GM12878 (cell line): ENCODE measurements around the gene RNF7. TPM values are rescaled to one million over a fixed set of nuclear protein-coding genes. Genes with fewer than 3 reads are reported as not detected.

Experiments used
- ATAC-seq: fragments of 200-7000 bp; cut with Tn5 transposase; 3 replicates; pipeline ENCODE4 v1.9.1; 2020; ENCODE audit warnings: mild to moderate bottlenecking, moderate library complexity
- BruUV-seq: library from RNA; stranded (reverse); fragments of 400-500 nt; replicated peaks from 2 replicates; lab custom pipeline; 2021; lab: Mats Ljungman, UMichigan
- CTCF ChIA-PET: fragments of 300-600 bp; sonication (Branson Sonifier 250); formaldehyde crosslinking; extraction: SDS; loops from one replicate; lab custom pipeline; 2021; ENCODE audit warnings: inconsistent platforms; lab: Yijun Ruan, JAX
- POLR2A ChIA-PET: fragments of 350-600 bp; formaldehyde crosslinking; extraction: SDS; loops from one replicate; lab custom pipeline; 2021; ENCODE audit warnings: inconsistent platforms; lab: Charles Lee
- RAD21 ChIA-PET: fragments of 300-600 bp; sonication (Branson Sonifier 250); formaldehyde crosslinking; loops from one replicate; lab custom pipeline; 2023; ENCODE audit warnings: antibody characterized with exemption; ENCODE audit not compliant: unreplicated experiment; lab: Charles Lee
- SMC1A ChIA-PET: fragments of 300-600 bp; sonication (Branson Sonifier 250); formaldehyde crosslinking; loops from one replicate; lab custom pipeline; 2023; ENCODE audit not compliant: unreplicated experiment, uncharacterized antibody; lab: Charles Lee
- DNase-seq: peaks from one replicate; pipeline ENCODE4 v3.0.0-alpha.2; 2011; ENCODE audit warnings: low read depth, low spot score
- FAIRE-seq: peaks from 3 replicates; lab custom pipeline; 2011; peaks lifted over from hg19 to GRCh38; lab: Jason Lieb, UNC
- H2AFZ ChIP-seq: 2 replicates; pipeline ENCODE4 v1.6.0; 2011; ENCODE audit warnings: low read depth, low read length, control low read depth; ENCODE audit not compliant: control insufficient read depth
- H3K27ac ChIP-seq: 2 replicates; pipeline ENCODE4 v1.5.1; 2011; ENCODE audit warnings: control low read depth; ENCODE audit not compliant: control insufficient read depth, insufficient read depth
- H3K27me3 ChIP-seq, 2 experiments: replicated peaks in 1 of 2; 2 replicates each; pipeline versions ENCODE4 v1.6.0 to v1.6.1; 2011; ENCODE audit warnings: low read length in 1 of 2; ENCODE audit not compliant: control insufficient read depth in 2 of 2, insufficient read depth in 2 of 2
- H3K36me3 ChIP-seq, 2 experiments: 2 replicates each; pipeline ENCODE4 v1.5.1; 2011; ENCODE audit warnings: low read length in 1 of 2; ENCODE audit not compliant: control insufficient read depth in 2 of 2, insufficient read depth in 2 of 2
- H3K4me1 ChIP-seq: 2 replicates; pipeline ENCODE4 v1.6.1; 2011; ENCODE audit warnings: mild to moderate bottlenecking, low read length, moderate library complexity, mixed read lengths; ENCODE audit not compliant: control insufficient read depth, insufficient read depth
- H3K4me2 ChIP-seq: 2 replicates; pipeline ENCODE4 v1.6.0; 2011; ENCODE audit warnings: control low read depth; ENCODE audit not compliant: control insufficient read depth, insufficient read depth
- H3K4me3 ChIP-seq: fragments of 200-600 bp; sonication (generic); 2 replicates; pipeline ENCODE4 v1.5.1; 2016
- H3K79me2 ChIP-seq: 2 replicates; pipeline ENCODE4 v1.6.0; 2011; ENCODE audit warnings: low read length; ENCODE audit not compliant: control insufficient read depth, insufficient read depth
- H3K9ac ChIP-seq: 2 replicates; pipeline ENCODE4 v1.8.0; 2011; ENCODE audit warnings: low read length, control low read depth, mixed read lengths; ENCODE audit not compliant: control insufficient read depth, insufficient read depth
- H3K9me3 ChIP-seq: replicated peaks from 3 replicates; pipeline ENCODE4 v1.5.1; 2011; ENCODE audit warnings: mild to moderate bottlenecking, low read length; ENCODE audit not compliant: control insufficient read depth, insufficient read depth
- H4K20me1 ChIP-seq: 2 replicates; pipeline ENCODE4 v1.6.0; 2011; ENCODE audit not compliant: control insufficient read depth, insufficient read depth
- BHLHE40 ChIP-seq, 2 experiments: fragments of 450-650 bp in 1 of 2; IDR thresholded peaks; 2 replicates each; pipeline ENCODE4 v1.6.1; 2011 to 2017; ENCODE audit warnings: low read depth in 2 of 2, borderline replicate concordance in 1 of 2, improper control_type of control experiment in 1 of 2, low read length in 1 of 2, mild to moderate bottlenecking in 1 of 2
- CBFB ChIP-seq: IDR thresholded peaks from 2 replicates; pipeline ENCODE4 v1.6.1; 2016; ENCODE audit warnings: antibody characterized with exemption, low read depth
- CTCF ChIP-seq, 3 experiments: IDR thresholded peaks in 2 of 3; conservative IDR thresholded peaks in 1 of 3; 2 replicates each; pipeline ENCODE4 v1.5.1; 2011; ENCODE audit warnings: low read depth in 3 of 3, low read length in 3 of 3, mild to moderate bottlenecking in 3 of 3, control low read depth in 2 of 3, moderate library complexity in 2 of 3, inconsistent platforms in 1 of 3, mixed read lengths in 1 of 3; ENCODE audit not compliant: control insufficient read depth in 2 of 3, insufficient read depth in 1 of 3; ENCODE audit errors: extremely low read depth in 1 of 3
- ETV6 ChIP-seq, 2 experiments: fragments of 450-650 bp in 1 of 2; IDR thresholded peaks in 1 of 2; conservative IDR thresholded peaks in 1 of 2; 2 replicates each; pipeline ENCODE4 v1.6.1; 2014; ENCODE audit warnings: antibody characterized with exemption in 1 of 2, borderline replicate concordance in 1 of 2, low read depth in 1 of 2, mild to moderate bottlenecking in 1 of 2, moderate library complexity in 1 of 2
- MXI1 ChIP-seq: fragments of 150-350 bp; IDR thresholded peaks from 2 replicates; pipeline ENCODE4 v1.6.1; 2011; ENCODE audit warnings: low read depth, mild to moderate bottlenecking, inconsistent platforms, low read length, improper control_type of control experiment
- NBN ChIP-seq: fragments of 450-650 bp; IDR thresholded peaks from 2 replicates; pipeline ENCODE4 v1.6.1; 2016
- NFXL1 ChIP-seq: fragments of 450-650 bp; IDR thresholded peaks from 2 replicates; pipeline ENCODE4 v1.6.1; 2017; ENCODE audit warnings: antibody characterized with exemption, mild to moderate bottlenecking, borderline replicate concordance
- STAT3 ChIP-seq: IDR thresholded peaks from 2 replicates; pipeline ENCODE4 v1.6.1; 2011; ENCODE audit warnings: low read depth, low read length, improper control_type of control experiment
- YY1 ChIP-seq: IDR thresholded peaks from 2 replicates; pipeline ENCODE4 v1.6.1; 2011; ENCODE audit warnings: low read depth, mild to moderate bottlenecking, low read length
- ZBED1 ChIP-seq: IDR thresholded peaks from 2 replicates; pipeline ENCODE4 v1.6.1; 2016; ENCODE audit warnings: borderline replicate concordance
- ZNF622 ChIP-seq: fragments of 450-650 bp; IDR thresholded peaks from 2 replicates; pipeline ENCODE4 v1.6.1; 2017; ENCODE audit warnings: mild to moderate bottlenecking, inconsistent platforms
- ZZZ3 ChIP-seq: IDR thresholded peaks from 2 replicates; pipeline ENCODE4 v1.6.1; 2011; ENCODE audit warnings: low read depth; ENCODE audit not compliant: control insufficient read depth, insufficient read length
- WGBS: methylation state at CpG from one replicate; pipeline ENCODE4 v1.1.6; 2016; ENCODE audit warnings: low lambda C conversion rate; ENCODE audit not compliant: insufficient replicate concordance, insufficient coverage; ENCODE audit errors: missing lambda C conversion rate; 5-methylcytosine and 5-hydroxymethylcytosine counted together
- in situ Hi-C: fragments of 300-500 bp; cut with MboI; formaldehyde crosslinking; loops from 9 replicates; pipeline ENCODE4 v1.14.3; 2018; ENCODE audit warnings: mixed read lengths
- intact Hi-C: fragments of 100-400 bp; cut with micrococcal nuclease; formaldehyde crosslinking; loops from one replicate; pipeline ENCODE4 v1.14.2; 2022; ENCODE audit not compliant: unreplicated experiment
- polyA plus RNA-seq, 11 experiments: library from polyadenylated mRNA; depleted of rRNA in 4 of 11; unstranded in 6 of 11; stranded (reverse) in 5 of 11; fragments of >200 nt; fragmentation: Nextera tagmentation in 4 of 11; fragmentation: Illumina TruSeq in 1 of 11; extraction: Ambion mirVana in 4 of 11; extraction: Trizol in 1 of 11; gene quantifications; 1 replicate in 1 of 11; 2 replicates in 10 of 11; pipeline versions ENCODE4 v1.2.1 to v1.2.3, GENCODE V29; 2011 to 2016; ENCODE audit warnings: inconsistent platforms in 2 of 11, missing spikeins in 2 of 11, low read depth in 1 of 11
- total RNA-seq, 4 experiments: library from RNA; depleted of rRNA in 3 of 4; stranded (reverse); fragments of >200 nt in 3 of 4; fragmentation: Illumina TruSeq in 1 of 4; extraction: Trizol in 1 of 4; gene quantifications; 2 replicates each; pipeline versions ENCODE4 v1.2.1 to v1.2.3, GENCODE V29; 2013 to 2021

Gene RNF7
- total and polyA plus RNA-seq, 10 of the 15 experiments (the other 5 are each of a cell fraction or from before 2014, with no cell fraction given), result 36.0 to 146 (median 76.4) TPM

GRCh38 chr3:141707741-141708203 is 30.3 kb upstream of the RNF7 start:
- intact Hi-C loops, result no loop called here
- no peak for DNase-seq
- Histone ChIP-seq H4K20me1 (no peaks in the 10 kb centered on the region), H3K36me3 (no peaks in the 10 kb centered on the region), H3K79me2 (no peaks in the 10 kb centered on the region), H3K9me3 (no peaks in the 10 kb centered on the region), H3K4me3 (no peak overlapping the region), H3K27me3 (no peaks in the 10 kb centered on the region; a peak in 1 of 4 replicates), H3K27ac (no peak overlapping the region), H3K9ac (no peak overlapping the region), H3K4me2 (no peak overlapping the region), H2AFZ (no peak overlapping the region), H3K4me1 (no peaks in the 10 kb centered on the region)
- SMC1A ChIA-PET, result no interaction called here
- POLR2A ChIA-PET, result no interaction called here
- FAIRE-seq, result no peak
- no peak for TF ChIP-seq ETV6 (conservative IDR thresholded peaks at IDR 0.05 in 1 of 2, IDR thresholded peaks at IDR 0.05 in 1 of 2; ENCODE audit: borderline replicate concordance in 1 of 2, low read depth in 1 of 2)
- no peak for TF ChIP-seq CBFB
- TF ChIP-seq ZNF622, result no peak
- no peak for TF ChIP-seq STAT3
- no peak for TF ChIP-seq YY1
- TF ChIP-seq NBN, result no peak
- TF ChIP-seq CTCF (IDR thresholded peaks at IDR 0.05 in 2 of 3, conservative IDR thresholded peaks at IDR 0.05 in 1 of 3; ENCODE audit: control insufficient read depth in 2 of 3, extremely low read depth in 1 of 3, insufficient read depth in 1 of 3, low read depth in 3 of 3, low read length in 3 of 3), result no peak
- no peak for TF ChIP-seq MXI1
- TF ChIP-seq ZZZ3, result no peak
- TF ChIP-seq BHLHE40 (IDR thresholded peaks at IDR 0.05; ENCODE audit: borderline replicate concordance in 1 of 2, low read depth in 2 of 2, low read length in 1 of 2), result no peak
- TF ChIP-seq ZBED1, result no peak
- TF ChIP-seq NFXL1, result no peak
- 0% methylated on average over 2 of the region's 2 CpGs for WGBS
- BruUV-seq, result no TSS peak
- RAD21 ChIA-PET, result no interaction called here
- in situ Hi-C loops, result no loop called here
- CTCF ChIA-PET, result no interaction called here
- ATAC-seq, result no peak
